ENCODE results near the gene MLPH. TPM values are rescaled to one million over a fixed set of nuclear protein-coding genes. Genes with fewer than 3 reads are reported as not detected.
A peak's percentile ranks its signal among the peaks of the same experiment; 100 is the strongest.

MLPH gene
- total RNA-seq, 4 donors from 2014 or later, result 1.8 to 13.8 (median 10.8) TPM

GRCh38 chr2:237451643-237452469 is 35.2 kb upstream of the MLPH start:
- Histone ChIP-seq H3K27ac (peak overlapping the region in 1 of 4 donors; percentile 31), H3K4me1 (peaks cover 0 to 47% (median 11%) of the 10 kb centered on the region in 3 donors), H3K4me3 (no peak overlapping the region), H3K27me3 (no peaks in the 10 kb centered on the region), H3K36me3 (no peaks in the 10 kb centered on the region), H3K9me3 (no peaks in the 10 kb centered on the region)
- TF ChIP-seq POLR2AphosphoS5 (IDR thresholded peaks at IDR 0.05) (no peak), EP300 (IDR thresholded peaks at IDR 0.05) (no peak), POLR2A (IDR thresholded peaks at IDR 0.05) (no peak), CTCF (IDR thresholded peaks at IDR 0.05) (peak in 2 of 4 experiments; percentile 20 to 36)
- WGBS, 2 donors (ENCODE audit: low coverage in 1 of 2), result 34 to 71% methylated on average over 5 to 6 of the region's 20 CpGs
- no peak for ATAC-seq

GRCh38 chr2:237452861-237453260 is 34.2 kb upstream of the MLPH start:
- Histone ChIP-seq H3K27me3 (no peaks in the 10 kb centered on the region), H3K9me3 (no peaks in the 10 kb centered on the region), H3K4me1 (peaks cover 0 to 47% (median 11%) of the 10 kb centered on the region in 3 donors), H3K36me3 (no peaks in the 10 kb centered on the region), H3K4me3 (no peak overlapping the region), H3K27ac (no peak overlapping the region)
- 88 to 100% methylated on average over 1 to 2 of the region's 3 CpGs for WGBS, 2 donors (ENCODE audit: low coverage in 1 of 2)
- TF ChIP-seq CTCF (IDR thresholded peaks at IDR 0.05) (no peak), EP300 (IDR thresholded peaks at IDR 0.05) (no peak), POLR2A (IDR thresholded peaks at IDR 0.05) (no peak), POLR2AphosphoS5 (IDR thresholded peaks at IDR 0.05) (no peak)
- ATAC-seq, result no peak

- Histone ChIP-seq H3K4me1 (peaks cover 0 to 42% (median 11%) of the 10 kb centered on the region in 3 donors), H3K27ac (no peak overlapping the region)
- TF ChIP-seq POLR2AphosphoS5 (IDR thresholded peaks at IDR 0.05) (no peak), POLR2A (IDR thresholded peaks at IDR 0.05) (no peak), EP300 (IDR thresholded peaks at IDR 0.05) (no peak), CTCF (IDR thresholded peaks at IDR 0.05) (no peak)
Observed at GRCh38 chr2:237453671-237454070, 33.4 kb upstream of the MLPH start.

GRCh38 chr2:237455764-237456163 is 31.3 kb upstream of the MLPH start:
- Histone ChIP-seq H3K4me1 (peaks cover 0 to 21% (median 0%) of the 10 kb centered on the region in 3 donors), H3K27me3 (no peaks in the 10 kb centered on the region), H3K4me3 (no peak overlapping the region), H3K36me3 (no peaks in the 10 kb centered on the region), H3K9me3 (no peaks in the 10 kb centered on the region), H3K27ac (peak overlapping the region in 1 of 4 donors; percentile 22)
- no peak for TF ChIP-seq POLR2A (IDR thresholded peaks at IDR 0.05)
- TF ChIP-seq POLR2AphosphoS5 (IDR thresholded peaks at IDR 0.05), result no peak
- TF ChIP-seq CTCF (IDR thresholded peaks at IDR 0.05), result no peak
- TF ChIP-seq EP300 (IDR thresholded peaks at IDR 0.05), result no peak
- no peak for ATAC-seq
- WGBS, 2 donors (ENCODE audit: low coverage in 1 of 2), result 18 to 80% methylated on average over 2 to 3 of the region's 5 CpGs

More at GRCh38 chr2:237453671-237454070, 33.4 kb upstream of the MLPH start:
- Histone ChIP-seq H3K27me3 (no peaks in the 10 kb centered on the region), H3K4me3 (no peak overlapping the region), H3K36me3 (no peaks in the 10 kb centered on the region), H3K9me3 (no peaks in the 10 kb centered on the region)
- WGBS, 2 donors (ENCODE audit: low coverage in 1 of 2), result 40% methylated on average over 1 of the region's 3 CpGs; no CpG with 5 or more reads in 1 of the 2 donors
- no peak for ATAC-seq
